GM23338 (cell line): Measurements from ENCODE around the gene SORL1. TPM values are rescaled to one million over a fixed set of nuclear protein-coding genes. Genes with fewer than 3 reads are reported as not detected.

ENCODE experiments used
- ATAC-seq: fragments of 200-7000 bp; cut with Tn5 transposase; 3 replicates; pipeline ENCODE4 v1.9.1; 2020
- DNase-seq: peaks from one replicate; pipeline ENCODE4 v3.0.0-alpha.2; 2015; ENCODE audit warnings: low spot score
- H2AFZ ChIP-seq: fragments of 200-600 bp; sonication (generic); 2 replicates; pipeline ENCODE4 v1.8.0; 2016; ENCODE audit warnings: antibody characterized with exemption, mild to moderate bottlenecking, moderate library complexity
- H3F3A ChIP-seq: fragments of 200-600 bp; sonication (generic); replicated peaks from 2 replicates; pipeline ENCODE4 v1.8.0; 2017; ENCODE audit warnings: antibody characterized with exemption, mixed run types, low read depth
- H3K27ac ChIP-seq: fragments of 200-600 bp; sonication (generic); 2 replicates; pipeline ENCODE4 v1.6.1; 2016; ENCODE audit warnings: low read depth
- H3K27me3 ChIP-seq: fragments of 200-600 bp; sonication (generic); 2 replicates; pipeline ENCODE4 v1.8.0; 2016; ENCODE audit warnings: mild to moderate bottlenecking, mixed run types, moderate library complexity; ENCODE audit not compliant: insufficient read depth
- H3K36me3 ChIP-seq: fragments of 200-600 bp; sonication (generic); 2 replicates; pipeline ENCODE4 v1.8.0; 2016; ENCODE audit warnings: mild to moderate bottlenecking; ENCODE audit not compliant: insufficient read depth
- H3K4me1 ChIP-seq: fragments of 200-600 bp; sonication (generic); 2 replicates; pipeline ENCODE4 v1.8.0; 2016; ENCODE audit warnings: mild to moderate bottlenecking, moderate library complexity; ENCODE audit not compliant: insufficient read depth
- H3K4me2 ChIP-seq: fragments of 200-600 bp; sonication (generic); 2 replicates; pipeline ENCODE4 v1.7.1; 2017; ENCODE audit warnings: mixed run types
- H3K4me3 ChIP-seq: fragments of 200-600 bp; sonication (generic); 2 replicates; pipeline ENCODE4 v1.6.1; 2016; ENCODE audit warnings: mixed run types
- H3K79me2 ChIP-seq: fragments of 200-600 bp; sonication (generic); replicated peaks from 2 replicates; pipeline ENCODE4 v1.8.0; 2017; ENCODE audit warnings: mild to moderate bottlenecking; ENCODE audit not compliant: insufficient read depth
- H3K9me2 ChIP-seq: fragments of 200-600 bp; sonication (generic); 2 replicates; pipeline ENCODE4 v1.8.0; 2017; ENCODE audit not compliant: insufficient read depth
- H4K20me1 ChIP-seq: fragments of 200-600 bp; sonication (generic); replicated peaks from 2 replicates; pipeline ENCODE4 v1.8.0; 2017; ENCODE audit warnings: mild to moderate bottlenecking; ENCODE audit not compliant: insufficient read depth
- H3K27ac Mint-ChIP-seq: 2 replicates; pipeline ENCODE4 v1.8.0; 2020; ENCODE audit warnings: inconsistent platforms, mild to moderate bottlenecking, moderate library complexity, mixed read lengths
- H3K27me3 Mint-ChIP-seq: 3 replicates; pipeline ENCODE4 v1.8.0; 2022; ENCODE audit warnings: low read depth, mild to moderate bottlenecking, moderate library complexity, mixed read lengths, inconsistent platforms; ENCODE audit not compliant: insufficient read depth, poor library complexity
- H3K36me3 Mint-ChIP-seq: 3 replicates; pipeline ENCODE4 v1.8.0; 2021; ENCODE audit warnings: low read depth, mild to moderate bottlenecking, inconsistent platforms, moderate library complexity, mixed read lengths
- H3K4me1 Mint-ChIP-seq: 3 replicates; pipeline ENCODE4 v1.8.0; 2020; ENCODE audit warnings: mild to moderate bottlenecking, inconsistent platforms, mixed read lengths
- H3K4me3 Mint-ChIP-seq: 3 replicates; pipeline ENCODE4 v1.8.0; 2021; ENCODE audit warnings: moderate library complexity, mild to moderate bottlenecking, inconsistent platforms, mixed read lengths
- H3K9me3 Mint-ChIP-seq: 3 replicates; pipeline ENCODE4 v1.8.0; 2020; ENCODE audit warnings: moderate library complexity, mild to moderate bottlenecking, inconsistent platforms, mixed read lengths
- CREB1 ChIP-seq: fragments of 250-450 bp; sonication (Bioruptor Pico); IDR thresholded peaks from 2 replicates; pipeline ENCODE4 v1.5.0; 2020; ENCODE audit warnings: low read depth, mild to moderate bottlenecking, moderate library complexity
- CTCF ChIP-seq, 2 experiments: fragments of 200-600 bp in 1 of 2; sonication (generic) in 1 of 2; conservative IDR thresholded peaks; 2 replicates each; pipeline versions ENCODE4 v1.5.1 to v1.6.1; 2016 to 2017; ENCODE audit warnings: antibody characterized with exemption in 2 of 2, low read depth in 2 of 2, mild to moderate bottlenecking in 2 of 2, moderate library complexity in 1 of 2
- ETS1 ChIP-seq: IDR thresholded peaks from 2 replicates; pipeline ENCODE4 v1.6.1; 2016; ENCODE audit warnings: antibody characterized with exemption
- NANOG ChIP-seq: IDR thresholded peaks from 2 replicates; pipeline ENCODE4 v1.6.1; 2016; ENCODE audit warnings: antibody characterized with exemption, borderline replicate concordance
- POLR2AphosphoS5 ChIP-seq: IDR thresholded peaks from 2 replicates; pipeline ENCODE4 v1.6.1; 2016; ENCODE audit warnings: antibody characterized with exemption, low read depth
- REST ChIP-seq: IDR thresholded peaks from one replicate; pipeline ENCODE4 v1.6.1; 2018; ENCODE audit warnings: antibody characterized with exemption; ENCODE audit not compliant: unreplicated experiment
- ZNF114 ChIP-seq: fragments of 250-450 bp; sonication (Bioruptor Pico); IDR thresholded peaks from 2 replicates; pipeline ENCODE4 v1.5.0; 2020; ENCODE audit warnings: mild to moderate bottlenecking, moderate library complexity
- ZNF462 ChIP-seq: fragments of 250-450 bp; sonication (Bioruptor Pico); IDR thresholded peaks from 2 replicates; pipeline ENCODE4 v1.5.0; 2020; ENCODE audit warnings: mild to moderate bottlenecking, moderate library complexity
- polyA plus RNA-seq: library from polyadenylated mRNA; unstranded; fragments of >200 nt; fragmentation: Nextera tagmentation; extraction: Ambion mirVana; gene quantifications from 2 replicates; pipeline ENCODE4 v1.2.1, GENCODE V29; 2016
- total RNA-seq: library from RNA; depleted of rRNA; stranded (reverse); fragments of >200 nt; shearing (Covaris generic); gene quantifications from 2 replicates; pipeline ENCODE4 v1.2.3, GENCODE V29; 2014

Gene SORL1
- total and polyA plus RNA-seq, 2 experiments from 2014 or later, result 23.0 to 78.8 TPM

- Histone ChIP-seq H3K4me2 (no peak overlapping the region), H3K36me3 (no peaks in the 10 kb centered on the region), H3K27me3 (no peaks in the 10 kb centered on the region), H3K27ac (no peak overlapping the region), H3K4me1 (no peaks in the 10 kb centered on the region; the same call in 1 of the 2 replicates), H3F3A (no peaks in the 10 kb centered on the region), H2AFZ (no peak overlapping the region), H4K20me1 (no peaks in the 10 kb centered on the region), H3K9me2 (peaks cover 4% of the 10 kb centered on the region), H3K79me2 (no peaks in the 10 kb centered on the region), H3K4me3 (no peak overlapping the region)
- no peaks in the 10 kb centered on the region; the same call in 2 of the 3 replicates for H3K9me3 Mint-ChIP-seq
- H3K36me3 Mint-ChIP-seq, result no peaks in the 10 kb centered on the region
- peaks cover 2% of the 10 kb centered on the region for H3K27me3 Mint-ChIP-seq
- peaks cover 16% of the 10 kb centered on the region for H3K4me1 Mint-ChIP-seq
- no peak for TF ChIP-seq POLR2AphosphoS5
- TF ChIP-seq NANOG, result no peak
- TF ChIP-seq CTCF (conservative IDR thresholded peaks at IDR 0.05; ENCODE audit: low read depth in 2 of 2), result no peak
- no peak for TF ChIP-seq ZNF114
- no peak for TF ChIP-seq CREB1
- no peak for TF ChIP-seq ZNF462 (CRISPR knock-in tag)
- TF ChIP-seq ETS1, result no peak
- no peak for TF ChIP-seq REST
- DNase-seq, result no peak
- H3K27ac Mint-ChIP-seq, result no peak overlapping the region
- no peak overlapping the region for H3K4me3 Mint-ChIP-seq
- no peak for ATAC-seq
These were observed 215.7 kb downstream of the SORL1 start for GRCh38 chr11:121667836-121668235.
